MG63 (cell line): ENCODE measurements around the gene TACR2. TPM values are rescaled to one million over a fixed set of nuclear protein-coding genes. Genes with fewer than 3 reads are reported as not detected.

Experiments used
- DNase-seq: peaks from one replicate; pipeline ENCODE4 v3.0.0-alpha.2; 2020
- H3K27me3 ChIP-seq: fragments of 250-450 bp; sonication (Bioruptor Pico); 2 replicates; pipeline ENCODE4 v1.5.1; 2020; ENCODE audit warnings: mild to moderate bottlenecking, moderate library complexity
- H3K36me3 ChIP-seq: fragments of 250-450 bp; sonication (Bioruptor Pico); 2 replicates; pipeline ENCODE4 v1.5.1; 2020; ENCODE audit warnings: mild to moderate bottlenecking, moderate library complexity
- H3K4me3 ChIP-seq: fragments of 250-450 bp; sonication (Bioruptor Pico); 2 replicates; pipeline ENCODE4 v1.5.1; 2020; ENCODE audit warnings: mild to moderate bottlenecking, moderate library complexity
- H3K9me3 ChIP-seq: fragments of 250-450 bp; sonication (Bioruptor Pico); 2 replicates; pipeline ENCODE4 v1.5.1; 2020; ENCODE audit warnings: mild to moderate bottlenecking, moderate library complexity
- total RNA-seq: library from RNA; depleted of rRNA; stranded (reverse); fragments of >200 nt; shearing (Covaris generic); gene quantifications from 2 replicates; pipeline ENCODE4 v1.2.3, GENCODE V29; 2014; ENCODE audit warnings: low replicate concordance

TACR2 gene
- total RNA-seq, 1 experiment from 2014 or later: not detected

DNA sequence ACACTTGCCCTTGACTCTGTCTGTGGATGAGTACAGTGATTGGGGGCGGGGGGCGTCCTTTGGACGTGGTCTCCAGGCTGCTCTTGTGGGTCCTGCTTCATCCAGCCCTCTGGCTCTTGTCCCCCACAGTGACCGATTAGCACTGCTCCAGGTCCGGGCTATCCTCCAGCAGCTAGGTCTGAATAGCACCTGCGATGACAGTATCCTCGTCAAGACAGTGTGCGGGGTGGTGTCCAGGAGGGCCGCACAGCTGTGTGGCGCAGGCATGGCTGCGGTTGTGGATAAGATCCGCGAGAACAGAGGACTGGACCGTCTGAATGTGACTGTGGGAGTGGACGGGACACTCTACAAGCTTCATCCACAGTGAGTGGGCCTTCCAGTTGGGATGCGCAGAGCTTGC, 18.3 kb downstream of the TACR2 start:
- Histone ChIP-seq H3K9me3 (no peaks in the 10 kb centered on the region), H3K36me3 (peaks cover 18% of the 10 kb centered on the region), H3K27me3 (no peaks in the 10 kb centered on the region), H3K4me3 (no peak overlapping the region)
- no peak for DNase-seq

DNA sequence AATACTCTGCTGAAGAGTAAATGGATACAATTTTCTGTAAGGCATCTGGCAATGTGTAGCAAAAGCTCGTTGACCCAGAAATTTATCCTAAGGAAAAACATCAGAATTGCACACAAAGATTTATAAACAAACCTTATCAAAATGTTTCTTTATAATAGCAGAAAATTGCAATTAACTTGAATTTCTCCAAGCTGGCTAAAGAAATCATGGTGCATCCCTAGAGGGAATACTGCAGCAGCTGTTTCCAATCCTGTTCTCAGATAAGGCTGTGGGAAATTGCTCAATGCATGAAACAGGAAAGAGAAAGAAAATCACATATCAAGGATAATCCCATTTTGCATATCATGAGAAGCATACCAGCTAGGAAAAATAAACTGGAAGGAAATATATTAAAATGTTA, 18.7 kb downstream of the TACR2 start:
- DNase-seq: no peak
- no peaks in the 10 kb centered on the region for H3K27me3 ChIP-seq

DNA sequence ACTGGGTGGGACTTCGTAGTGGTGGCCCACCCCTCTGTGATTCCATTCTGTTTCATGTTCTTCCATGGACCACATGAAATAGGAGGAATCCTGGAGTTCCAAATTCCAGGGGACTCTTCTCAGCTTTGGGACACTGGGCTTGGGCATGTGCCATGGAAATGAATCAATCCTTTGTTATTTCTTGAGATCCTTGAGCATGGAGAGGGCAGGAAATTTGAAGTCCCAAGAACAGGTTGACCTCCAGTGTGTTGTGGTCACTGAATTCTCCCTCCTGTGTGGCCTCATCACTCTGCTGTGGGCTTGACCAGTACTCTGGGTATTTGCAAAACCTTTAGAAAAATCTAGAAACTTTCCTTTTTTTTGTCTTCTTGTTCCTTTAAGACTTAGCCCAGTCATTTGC, 22.7 kb downstream of the TACR2 start:
- H3K4me3 ChIP-seq: no peak overlapping the region
- no peaks in the 10 kb centered on the region for H3K9me3 ChIP-seq
- peaks cover 20% of the 10 kb centered on the region for H3K36me3 ChIP-seq
- DNase-seq: no peak
- no peaks in the 10 kb centered on the region for H3K27me3 ChIP-seq

More for the DNA sequence above, 18.7 kb downstream of the TACR2 start:
- peaks cover 18% of the 10 kb centered on the region for H3K36me3 ChIP-seq
- no peaks in the 10 kb centered on the region for H3K9me3 ChIP-seq
- no peak overlapping the region for H3K4me3 ChIP-seq

DNA sequence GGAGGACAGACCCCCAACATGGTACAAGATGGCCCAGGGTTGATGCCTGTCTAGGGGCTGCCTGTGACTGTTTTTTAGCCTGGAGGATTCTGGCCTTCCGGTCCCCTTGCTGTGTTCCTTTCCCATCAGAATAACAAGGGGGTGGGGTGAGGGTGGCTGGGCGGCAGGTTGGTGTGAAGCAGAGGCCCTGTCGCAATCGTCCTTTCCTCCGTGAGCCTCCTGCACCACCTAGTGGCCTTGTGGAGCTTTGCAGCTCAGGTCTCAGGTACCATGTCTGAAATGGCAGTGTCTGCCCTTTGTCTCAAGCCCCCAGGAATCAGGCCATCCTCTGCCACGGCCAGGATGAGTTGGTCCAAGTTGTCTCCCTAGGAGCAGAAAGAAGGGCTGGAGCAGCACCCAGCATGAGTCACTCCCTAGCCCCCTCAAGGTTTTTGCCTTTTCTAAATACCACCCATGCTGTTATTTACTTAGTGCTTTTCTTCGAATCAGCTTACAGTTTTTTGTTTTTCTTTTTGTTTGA, 24.2 kb downstream of the TACR2 start:
- no peak overlapping the region for H3K4me3 ChIP-seq
- peaks cover 30% of the 10 kb centered on the region for H3K36me3 ChIP-seq
- no peaks in the 10 kb centered on the region for H3K27me3 ChIP-seq
- DNase-seq: peak; percentile 71
- H3K9me3 ChIP-seq: no peaks in the 10 kb centered on the region

DNA sequence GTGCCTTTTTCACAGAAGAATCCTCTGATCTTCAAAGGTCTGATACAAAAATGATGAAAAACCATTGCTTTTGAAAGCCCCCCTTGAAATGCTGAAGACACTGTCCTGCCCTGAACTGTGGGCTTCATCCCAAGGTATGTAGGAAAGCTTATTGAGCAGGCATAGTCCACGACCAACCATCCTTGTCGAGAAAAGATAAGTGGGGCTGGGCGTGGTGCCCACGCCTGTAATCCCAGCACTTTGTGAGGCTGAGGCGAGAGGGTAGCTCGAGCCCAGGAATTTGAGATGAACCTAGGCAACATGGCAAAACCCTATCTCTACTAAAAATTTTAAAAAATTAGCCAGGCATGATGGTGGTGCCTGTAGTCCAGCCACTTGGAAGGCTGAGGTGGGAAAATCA, 25.6 kb downstream of the TACR2 start:
- Histone ChIP-seq H3K36me3 (peaks cover 38% of the 10 kb centered on the region), H3K9me3 (no peaks in the 10 kb centered on the region), H3K27me3 (no peaks in the 10 kb centered on the region), H3K4me3 (no peak overlapping the region)
- DNase-seq: no peak

DNA sequence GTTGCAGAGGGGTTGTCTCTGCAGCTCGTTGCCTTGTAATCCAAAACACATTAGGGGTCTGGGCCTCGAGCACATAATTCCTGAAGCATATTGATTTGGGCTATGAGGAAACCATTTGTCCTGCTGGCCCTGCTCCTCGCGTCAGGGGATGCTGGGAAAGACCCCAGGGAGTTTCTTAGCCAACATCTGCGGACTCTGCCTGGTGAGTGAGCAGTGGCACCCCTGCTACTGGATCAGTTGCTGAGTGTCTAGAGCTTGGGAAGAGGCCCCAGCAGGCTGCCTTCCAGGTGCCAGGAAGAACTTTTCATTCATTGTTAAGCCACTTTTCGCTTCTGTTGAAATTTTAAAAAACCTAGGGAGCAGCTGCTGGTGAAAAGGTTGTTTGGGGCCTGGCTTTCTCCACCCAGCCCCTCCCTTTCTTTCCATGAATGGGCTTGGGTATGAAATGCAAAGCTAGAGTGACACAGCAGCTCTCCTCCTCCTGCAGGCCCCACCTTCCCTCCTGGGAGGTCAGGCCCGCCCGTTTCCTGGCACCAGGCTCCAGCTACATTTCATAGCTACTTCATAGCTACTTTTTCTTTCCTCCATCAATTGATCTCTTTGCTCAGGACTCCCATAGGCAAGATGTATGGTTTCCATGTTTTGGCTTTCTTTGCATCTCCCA, 26.8 kb downstream of the TACR2 start:
- Histone ChIP-seq H3K9me3 (no peaks in the 10 kb centered on the region), H3K4me3 (no peak overlapping the region), H3K27me3 (no peaks in the 10 kb centered on the region), H3K36me3 (peaks cover 50% of the 10 kb centered on the region)
- peak; percentile 49 for DNase-seq

DNA sequence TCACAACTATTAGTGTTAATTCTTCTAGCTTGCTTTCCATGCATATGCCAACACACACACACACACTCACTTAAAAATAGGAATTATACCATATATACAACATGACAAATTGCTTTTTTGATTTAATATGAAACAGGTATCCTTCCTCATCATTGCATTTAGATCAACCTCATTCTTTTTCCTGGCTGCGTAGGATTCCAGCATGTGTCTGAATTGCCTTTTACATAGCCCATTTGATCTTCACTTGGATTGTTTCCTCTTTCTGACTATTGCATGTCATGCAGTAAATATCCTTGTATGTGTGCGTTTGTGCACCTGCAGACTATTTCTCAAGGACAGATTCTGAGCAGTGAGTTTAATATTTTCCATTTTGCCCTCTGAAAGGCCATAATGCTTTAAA, 28.2 kb downstream of the TACR2 start:
- Histone ChIP-seq H3K4me3 (no peak overlapping the region), H3K36me3 (peaks cover 63% of the 10 kb centered on the region), H3K9me3 (no peaks in the 10 kb centered on the region), H3K27me3 (no peaks in the 10 kb centered on the region)
- DNase-seq: no peak

DNA sequence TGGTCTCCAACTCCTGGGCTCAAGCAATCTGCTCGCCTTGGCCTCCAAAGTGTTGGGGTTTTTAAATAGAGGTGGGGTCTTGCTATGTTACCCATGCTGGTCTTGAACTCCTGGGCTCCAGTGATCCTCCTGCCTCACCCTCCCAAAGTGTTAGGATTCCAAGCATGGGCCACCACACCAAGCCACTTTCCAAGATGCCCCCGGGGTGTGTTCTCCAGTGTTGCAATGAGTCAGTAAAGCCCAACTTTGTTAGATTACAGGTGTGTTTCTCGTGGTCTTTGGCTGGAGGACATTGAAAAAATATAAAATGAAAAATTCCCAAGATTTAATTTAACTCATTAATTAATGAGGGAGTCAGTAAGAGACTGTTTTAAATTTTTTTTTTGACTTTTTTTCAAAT, 29.2 kb downstream of the TACR2 start:
- DNase-seq: no peak
- no peak overlapping the region for H3K4me3 ChIP-seq
- H3K9me3 ChIP-seq: no peaks in the 10 kb centered on the region
- peaks cover 60% of the 10 kb centered on the region for H3K36me3 ChIP-seq
- H3K27me3 ChIP-seq: no peaks in the 10 kb centered on the region

DNA sequence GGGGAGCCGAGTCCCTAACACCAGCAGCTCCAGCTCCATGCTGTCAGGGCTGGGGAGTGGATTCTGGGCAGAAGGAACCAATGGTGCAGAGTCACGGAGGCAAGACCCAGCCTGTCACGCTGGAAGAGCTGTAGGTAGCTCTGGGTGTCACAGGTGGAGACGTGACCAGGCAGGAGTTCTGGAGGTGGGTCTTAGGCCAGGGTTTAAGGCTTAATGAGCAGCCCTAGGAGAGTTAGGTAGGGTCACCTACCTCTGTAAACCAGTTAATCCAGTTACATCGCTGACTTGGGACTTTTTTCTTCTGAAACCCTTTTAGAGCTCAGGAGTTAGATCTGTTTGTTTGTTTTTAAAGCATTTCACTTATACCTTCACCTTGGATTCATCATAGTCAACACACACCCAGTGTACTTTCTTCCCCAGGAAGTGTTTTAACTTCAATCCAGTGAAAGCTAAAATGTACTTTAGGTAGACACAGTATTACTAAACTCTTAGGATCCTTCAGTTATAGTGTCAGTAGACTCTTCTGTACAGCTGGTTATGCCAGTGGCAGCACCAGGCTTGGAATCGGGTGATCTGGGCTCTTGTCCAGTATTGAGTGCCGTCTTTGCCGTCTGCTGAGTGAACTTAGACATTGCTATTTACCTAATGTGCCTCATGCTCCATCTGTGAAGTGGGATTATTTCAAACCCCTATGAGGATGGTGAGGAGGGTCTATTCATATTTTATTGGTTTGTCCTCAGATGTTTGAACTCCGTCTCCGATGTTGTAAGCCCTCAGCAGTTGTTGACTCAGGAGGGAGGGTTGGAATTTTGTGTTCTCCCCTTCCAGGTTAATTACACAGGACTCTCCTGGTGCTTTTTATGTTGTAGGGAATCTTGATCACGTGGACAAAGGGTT, 31.0 kb downstream of the TACR2 start:
- peaks cover 55% of the 10 kb centered on the region for H3K36me3 ChIP-seq
- H3K27me3 ChIP-seq: no peaks in the 10 kb centered on the region

DNA sequence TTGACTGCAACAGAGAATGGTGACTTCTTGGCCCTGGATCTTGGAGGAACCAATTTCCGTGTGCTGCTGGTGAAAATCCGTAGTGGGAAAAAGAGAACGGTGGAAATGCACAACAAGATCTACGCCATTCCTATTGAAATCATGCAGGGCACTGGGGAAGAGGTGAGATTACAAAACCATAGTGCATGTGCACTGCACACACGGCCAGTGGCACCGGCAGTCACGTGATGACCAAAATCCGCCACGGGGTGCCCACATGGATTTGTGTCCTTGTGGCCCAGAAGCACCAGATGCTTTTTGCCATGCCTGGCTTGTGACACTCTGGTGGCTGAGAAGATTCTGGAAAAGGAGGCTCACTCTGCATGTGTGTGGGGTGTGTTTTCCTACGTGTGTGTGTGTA, 32.4 kb downstream of the TACR2 start:
- Histone ChIP-seq H3K36me3 (peaks cover 58% of the 10 kb centered on the region), H3K4me3 (no peak overlapping the region), H3K27me3 (no peaks in the 10 kb centered on the region), H3K9me3 (no peaks in the 10 kb centered on the region)
- no peak for DNase-seq

More for the DNA sequence above, 31.0 kb downstream of the TACR2 start:
- no peak for DNase-seq
- H3K9me3 ChIP-seq: no peaks in the 10 kb centered on the region
- no peak overlapping the region for H3K4me3 ChIP-seq

DNA sequence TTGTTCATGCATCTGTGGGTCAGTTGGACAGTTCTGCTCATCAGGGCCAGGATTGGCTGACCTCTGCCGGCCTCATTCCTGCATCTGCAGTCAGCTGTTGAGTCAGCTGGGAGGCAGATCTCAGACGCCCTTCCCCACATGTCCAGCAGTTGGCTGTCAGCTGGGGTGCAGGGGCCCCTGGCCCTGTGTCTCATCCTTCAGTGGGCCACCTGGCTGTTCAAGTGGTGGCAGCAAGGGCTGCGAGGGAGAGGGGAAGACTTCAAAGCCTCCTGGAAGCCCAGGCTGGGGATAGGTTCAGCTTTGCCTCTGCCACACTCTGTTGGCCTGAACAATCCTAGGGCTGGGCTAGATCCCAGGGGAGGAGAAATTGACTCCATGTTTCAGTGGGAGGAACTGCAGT, 33.2 kb downstream of the TACR2 start:
- peak; percentile 36 for DNase-seq
- Histone ChIP-seq H3K4me3 (no peak overlapping the region), H3K9me3 (no peaks in the 10 kb centered on the region), H3K36me3 (peaks cover 55% of the 10 kb centered on the region), H3K27me3 (no peaks in the 10 kb centered on the region)

DNA sequence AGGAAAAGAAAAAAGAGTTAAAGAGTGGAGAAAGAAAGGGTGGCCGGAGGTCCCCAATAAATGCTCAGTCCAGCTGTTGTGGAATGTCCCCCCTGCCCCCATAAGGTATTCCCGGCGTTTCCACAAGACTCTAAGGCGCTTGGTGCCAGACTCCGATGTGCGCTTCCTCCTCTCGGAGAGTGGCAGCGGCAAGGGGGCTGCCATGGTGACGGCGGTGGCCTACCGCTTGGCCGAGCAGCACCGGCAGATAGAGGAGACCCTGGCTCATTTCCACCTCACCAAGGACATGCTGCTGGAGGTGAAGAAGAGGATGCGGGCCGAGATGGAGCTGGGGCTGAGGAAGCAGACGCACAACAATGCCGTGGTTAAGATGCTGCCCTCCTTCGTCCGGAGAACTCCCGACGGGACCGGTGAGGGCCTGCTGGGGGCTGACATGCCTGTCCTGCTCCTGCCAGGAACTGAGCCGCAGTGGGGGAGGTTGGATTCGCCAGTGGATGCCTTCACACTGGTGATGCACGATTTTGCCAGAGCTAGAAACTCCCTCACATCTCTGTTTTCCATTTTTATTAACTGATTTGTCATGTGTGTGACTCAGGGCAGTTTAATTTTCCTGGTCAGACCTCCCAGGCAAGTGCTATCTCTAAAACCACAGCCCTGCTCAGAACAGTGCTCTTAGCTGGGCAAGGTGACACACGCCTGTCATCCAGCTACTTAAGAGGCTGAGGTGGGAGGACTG, 34.2 kb downstream of the TACR2 start:
- peak; percentile 28 for DNase-seq
- H3K4me3 ChIP-seq: no peak overlapping the region
- no peaks in the 10 kb centered on the region for H3K9me3 ChIP-seq
- peaks cover 52% of the 10 kb centered on the region for H3K36me3 ChIP-seq
- no peaks in the 10 kb centered on the region for H3K27me3 ChIP-seq

DNA sequence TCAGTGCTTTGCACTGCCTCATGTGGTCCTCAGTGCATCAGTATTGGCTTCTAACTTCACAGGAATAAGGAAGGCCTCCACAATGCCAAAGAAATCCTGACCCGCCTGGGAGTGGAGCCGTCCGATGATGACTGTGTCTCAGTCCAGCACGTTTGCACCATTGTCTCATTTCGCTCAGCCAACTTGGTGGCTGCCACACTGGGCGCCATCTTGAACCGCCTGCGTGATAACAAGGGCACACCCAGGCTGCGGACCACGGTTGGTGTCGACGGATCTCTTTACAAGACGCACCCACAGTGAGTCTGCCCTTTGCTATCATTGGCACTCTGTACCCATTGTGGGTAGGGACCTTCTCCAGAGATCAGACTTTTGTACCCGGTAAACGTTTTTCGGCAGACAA, 36.9 kb downstream of the TACR2 start:
- no peak overlapping the region for H3K4me3 ChIP-seq
- no peaks in the 10 kb centered on the region for H3K27me3 ChIP-seq
- peaks cover 40% of the 10 kb centered on the region for H3K36me3 ChIP-seq
- no peak for DNase-seq
- H3K9me3 ChIP-seq: no peaks in the 10 kb centered on the region

DNA sequence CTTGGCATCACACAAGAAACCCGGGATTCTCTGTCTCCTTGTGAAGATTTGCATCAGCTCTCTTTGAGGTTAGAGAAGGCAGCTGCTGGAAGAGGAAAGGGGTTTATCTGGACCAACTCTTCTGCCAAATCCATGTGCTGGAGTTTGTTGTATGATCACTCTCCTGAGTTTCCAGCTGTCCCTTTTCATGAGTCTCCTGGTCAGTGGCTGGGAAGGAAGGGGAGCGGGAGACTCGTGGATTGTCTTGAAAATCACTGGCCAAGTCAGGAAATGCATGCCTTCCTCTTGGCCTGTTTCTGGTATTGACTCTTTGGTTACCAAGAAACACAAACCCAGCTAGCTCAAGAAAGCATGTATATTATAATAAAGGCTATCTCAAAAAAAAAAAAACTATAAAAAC, 38.8 kb downstream of the TACR2 start:
- H3K27me3 ChIP-seq: no peaks in the 10 kb centered on the region
- no peaks in the 10 kb centered on the region for H3K9me3 ChIP-seq
- DNase-seq: no peak
- peaks cover 27% of the 10 kb centered on the region for H3K36me3 ChIP-seq
- H3K4me3 ChIP-seq: no peak overlapping the region

DNA sequence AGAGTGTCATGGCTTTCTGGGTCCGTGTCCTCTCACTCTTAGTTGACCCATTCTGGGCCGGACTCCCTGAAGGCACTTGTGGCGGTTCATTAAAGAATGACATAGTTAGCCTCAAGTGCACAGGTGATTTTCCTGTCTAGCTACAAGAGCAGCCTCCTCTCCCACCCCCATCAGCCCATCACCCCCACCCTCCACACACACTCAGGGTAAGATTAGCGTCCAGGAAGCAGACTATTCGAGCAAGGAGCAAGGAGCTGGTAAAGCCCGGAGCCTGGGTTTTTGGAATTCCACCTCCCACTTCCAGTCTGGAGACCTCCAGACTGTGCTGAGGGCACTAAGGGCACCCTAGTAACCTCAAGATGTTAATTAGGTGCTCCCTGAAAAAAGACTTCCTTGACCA, 39.5 kb downstream of the TACR2 start:
- Histone ChIP-seq H3K36me3 (peaks cover 27% of the 10 kb centered on the region), H3K27me3 (no peaks in the 10 kb centered on the region)

DNA sequence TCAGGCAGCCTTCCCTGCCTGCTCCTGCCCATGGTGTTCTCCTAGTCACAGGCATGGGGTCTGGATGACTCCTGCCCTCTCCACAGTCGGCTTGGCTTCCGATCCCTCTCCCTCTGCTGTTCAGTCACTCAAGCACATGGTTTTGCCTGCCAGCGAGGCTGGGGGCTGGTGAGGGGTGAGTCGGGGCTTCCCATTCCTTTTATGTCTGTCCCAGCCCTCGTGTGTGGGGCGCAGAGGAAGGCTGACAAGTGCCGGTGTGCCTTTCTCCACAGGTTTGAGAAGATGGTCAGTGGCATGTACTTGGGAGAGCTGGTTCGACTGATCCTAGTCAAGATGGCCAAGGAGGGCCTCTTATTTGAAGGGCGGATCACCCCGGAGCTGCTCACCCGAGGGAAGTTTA, 40.1 kb downstream of the TACR2 start:
- DNase-seq: no peak
- Histone ChIP-seq H3K27me3 (no peaks in the 10 kb centered on the region), H3K4me3 (no peak overlapping the region), H3K36me3 (peaks cover 31% of the 10 kb centered on the region), H3K9me3 (no peaks in the 10 kb centered on the region)

More for the DNA sequence above, 39.5 kb downstream of the TACR2 start:
- no peaks in the 10 kb centered on the region for H3K9me3 ChIP-seq
- DNase-seq: no peak
- H3K4me3 ChIP-seq: no peak overlapping the region
